ENCODE data around the gene C19orf81. TPM values are rescaled to one million over a fixed set of nuclear protein-coding genes. Genes with fewer than 3 reads are reported as not detected.

The C19orf81 gene
- total and polyA plus RNA-seq, 9 of the 15 experiments (the other 6 are each of a cell fraction or from before 2014, with no cell fraction given) = 2.5 to 42.9 (median 33.0) TPM; not detected in 4

- ATAC-seq = no peak
- 16% methylated on average over 39 of the region's 47 CpGs for WGBS (ENCODE audit: insufficient coverage, low coverage, missing lambda C conversion rate)
- Histone ChIP-seq H4K20me1 (replicated peaks; ENCODE audit: control insufficient read depth, insufficient read depth, low read length) (peaks cover 6% of the 10 kb centered on the region), H3K4me1 (replicated peaks in 1 of 2; ENCODE audit: control insufficient read depth in 2 of 2, insufficient read depth in 2 of 2, low read length in 2 of 2) (peaks cover 0 to 14% of the 10 kb centered on the region in 2 experiments; a peak in 2 of 5 replicates), H3K4me3 (no peak overlapping the region), H3K9me1 (ENCODE audit: control insufficient read depth, insufficient read depth, low read length) (no peaks in the 10 kb centered on the region), H3K27ac (ENCODE audit: extremely low read depth, low read depth, low read length) (no peak overlapping the region), H3K9ac (ENCODE audit: insufficient read depth in 1 of 2, low read depth in 2 of 2, low read length in 2 of 2) (no peak overlapping the region), H2AFZ (ENCODE audit: low read depth, low read length) (no peak overlapping the region), H3K9me3 (replicated peaks; ENCODE audit: control insufficient read depth, insufficient read depth, low read depth, low read length) (no peaks in the 10 kb centered on the region), H3K79me2 (ENCODE audit: control insufficient read depth, insufficient read depth, low read length) (no peaks in the 10 kb centered on the region), H3K4me2 (ENCODE audit: insufficient read depth, low read length) (no peak overlapping the region; the same call in 1 of the 2 replicates), H3K36me3 (ENCODE audit: control insufficient read depth, insufficient read depth, low read length) (no peaks in the 10 kb centered on the region), H3K27me3 (ENCODE audit: control insufficient read depth in 2 of 2, insufficient read depth in 2 of 2, low read length in 2 of 2) (peaks cover 25 to 56% of the 10 kb centered on the region in 2 experiments; a peak in 4 of 5 replicates)
- DNase-seq (ENCODE audit: extremely low read depth in 1 of 4, low spot score in 3 of 4) = no peak
- ChIA-PET CTCF (ENCODE audit: low intra/inter-chr PET ratio) (interaction anchor here (1.1 to 6.0 kb wide), 4 partner anchors 81 to 394 kb away, joined by 3 to 61 read pairs (median 4); no protein-coding TSS in a partner anchor), POLR2A (interaction anchor here (0.6 to 1.0 kb wide), 4 partner anchors 72 to 94 kb away, joined by 3 to 4 read pairs (median 3); no protein-coding TSS in a partner anchor)
- FAIRE-seq = no peak
- in situ Hi-C loops (cut with MboI) (loop anchor here (10.0 kb wide), 1 partner anchor 392 kb away; no protein-coding TSS in a partner anchor), intact Hi-C loops (cut with micrococcal nuclease) (loop anchor here (10.0 kb wide), 1 partner anchor 168 kb away; no protein-coding TSS in a partner anchor)
- BruUV-seq (replicated peaks) = no TSS peak
- no peak for TF ChIP-seq MAFG (tag; conservative IDR thresholded peaks at IDR 0.05)
- TF ChIP-seq HLTF (IDR thresholded peaks at IDR 0.05) = no peak
- TF ChIP-seq RBM14 (IDR thresholded peaks at IDR 0.05; ENCODE audit: borderline replicate concordance, insufficient read depth, low read depth, low read length) = no peak
- TF ChIP-seq GATAD2A (IDR thresholded peaks at IDR 0.05) = no peak
- TF ChIP-seq NONO (IDR thresholded peaks at IDR 0.05; ENCODE audit: low read depth in 2 of 2, low read length in 1 of 2) = no peak
- TF ChIP-seq EGR1 (conservative IDR thresholded peaks at IDR 0.05) = 0 out of 2 replicates have a peak, but pooled peaks have one; percentile 18
- no peak for TF ChIP-seq ZBTB40 (IDR thresholded peaks at IDR 0.05)
- TF ChIP-seq ZBTB40 (CRISPR knock-in tag; IDR thresholded peaks at IDR 0.05) = no peak
- no peak for TF ChIP-seq SRSF9 (IDR thresholded peaks at IDR 0.05; ENCODE audit: borderline replicate concordance, low read depth, low read length)
- TF ChIP-seq ZNF707 (CRISPR knock-in tag; conservative IDR thresholded peaks at IDR 0.05) = no peak
Observed at GRCh38 chr19:50702871-50703829, 53.9 kb downstream of the C19orf81 start.

Measured in K562 (cell line).